Stimulated activated CD4-positive, alpha-beta T cell treated with anti-CD3 and anti-CD28 coated beads, Interleukin-2, amount 100 ng/mL, for 48 hours (primary cell): Measurements from ENCODE around the gene ARHGAP22.

Experiments used
- DNase-seq, 2 donors: peaks; one replicate each; pipeline ENCODE4 v3.0.0-alpha.2; 2020

Gene ARHGAP22

GRCh38 chr10:48549236-48549635, 55.6 kb downstream of the ARHGAP22 start:
- no peak for DNase-seq

- no peak for DNase-seq
Observed at GRCh38 chr10:48548531-48549135, 56.2 kb downstream of the ARHGAP22 start.

- DNase-seq, result no peak
Observed at GRCh38 chr10:48547981-48548380, 56.9 kb downstream of the ARHGAP22 start.

DNA sequence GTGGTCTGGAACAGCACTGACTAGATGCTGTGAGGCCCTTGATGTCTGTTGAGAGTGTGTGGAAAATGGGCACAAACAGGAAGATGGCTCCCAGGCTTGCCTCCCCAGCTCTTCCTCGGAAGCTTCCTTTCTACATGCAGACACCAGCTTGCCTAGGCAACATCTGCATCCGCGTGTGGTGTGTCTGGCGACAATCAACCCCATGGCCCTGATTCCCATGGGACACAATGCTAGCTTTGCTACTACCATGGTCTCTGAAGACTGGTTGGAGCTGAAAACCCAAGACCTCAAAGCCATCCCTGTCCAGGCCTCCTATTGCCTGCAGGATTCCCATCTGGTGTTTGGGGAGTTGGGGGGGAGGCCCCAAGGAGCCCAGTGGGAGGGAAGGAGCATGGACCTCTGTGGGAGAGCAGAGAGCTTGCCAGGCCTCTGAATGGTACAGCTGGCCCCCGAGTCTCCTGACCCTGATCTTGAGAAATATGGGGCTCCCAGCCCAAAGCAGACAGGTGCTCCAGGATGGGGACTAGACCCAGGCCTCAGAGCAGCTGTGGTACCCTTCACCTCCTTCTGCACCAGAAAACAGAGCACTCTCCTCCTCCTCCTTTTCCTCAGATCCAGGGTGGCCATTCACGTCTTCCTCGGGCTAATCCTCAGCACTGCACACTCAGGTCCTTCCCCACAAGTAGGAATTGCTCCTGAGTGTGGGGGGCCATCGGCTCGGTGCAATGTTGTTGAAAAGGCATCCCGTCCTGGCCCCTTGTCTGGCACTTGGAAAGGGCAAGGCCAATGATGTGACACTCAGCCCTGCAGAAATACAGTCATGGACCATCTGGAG, 57.6 kb downstream of the ARHGAP22 start:
- no peak for DNase-seq

DNA sequence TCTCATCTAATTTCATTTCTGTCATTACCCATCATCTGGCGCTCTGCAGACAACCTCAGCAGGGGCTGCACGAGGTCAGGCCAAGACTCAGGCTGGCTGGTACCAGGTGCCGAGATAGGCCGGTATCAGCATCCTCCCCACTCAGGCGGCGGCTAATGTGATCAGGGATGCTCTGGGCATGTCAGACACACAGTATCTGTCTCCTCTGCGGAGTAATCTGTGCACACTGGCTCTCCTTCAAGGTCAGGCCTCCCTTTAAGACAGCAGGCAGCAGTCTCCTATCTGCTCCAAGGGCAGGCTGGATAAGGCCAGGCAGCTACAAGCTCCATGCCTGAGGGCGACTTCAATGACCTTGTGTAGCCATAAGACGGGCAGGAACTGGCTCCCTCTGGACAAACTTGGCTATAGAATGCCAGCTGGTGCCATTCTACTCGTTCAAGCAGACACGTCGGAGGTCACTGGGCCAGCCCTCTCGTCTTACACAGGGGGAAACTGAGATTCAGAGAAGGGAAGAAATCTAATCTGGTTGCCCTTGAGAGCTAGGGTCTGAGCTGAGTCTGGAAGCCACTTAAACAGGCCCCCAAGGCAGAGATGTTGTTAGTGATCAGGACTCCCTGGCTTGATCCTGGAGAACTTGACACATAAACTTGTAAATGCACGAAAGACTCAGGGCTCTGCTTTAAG, 59.3 kb downstream of the ARHGAP22 start:
- DNase-seq, result no peak

GRCh38 chr10:48543182-48543844, 61.6 kb downstream of the ARHGAP22 start:
- DNase-seq, result no peak

DNA sequence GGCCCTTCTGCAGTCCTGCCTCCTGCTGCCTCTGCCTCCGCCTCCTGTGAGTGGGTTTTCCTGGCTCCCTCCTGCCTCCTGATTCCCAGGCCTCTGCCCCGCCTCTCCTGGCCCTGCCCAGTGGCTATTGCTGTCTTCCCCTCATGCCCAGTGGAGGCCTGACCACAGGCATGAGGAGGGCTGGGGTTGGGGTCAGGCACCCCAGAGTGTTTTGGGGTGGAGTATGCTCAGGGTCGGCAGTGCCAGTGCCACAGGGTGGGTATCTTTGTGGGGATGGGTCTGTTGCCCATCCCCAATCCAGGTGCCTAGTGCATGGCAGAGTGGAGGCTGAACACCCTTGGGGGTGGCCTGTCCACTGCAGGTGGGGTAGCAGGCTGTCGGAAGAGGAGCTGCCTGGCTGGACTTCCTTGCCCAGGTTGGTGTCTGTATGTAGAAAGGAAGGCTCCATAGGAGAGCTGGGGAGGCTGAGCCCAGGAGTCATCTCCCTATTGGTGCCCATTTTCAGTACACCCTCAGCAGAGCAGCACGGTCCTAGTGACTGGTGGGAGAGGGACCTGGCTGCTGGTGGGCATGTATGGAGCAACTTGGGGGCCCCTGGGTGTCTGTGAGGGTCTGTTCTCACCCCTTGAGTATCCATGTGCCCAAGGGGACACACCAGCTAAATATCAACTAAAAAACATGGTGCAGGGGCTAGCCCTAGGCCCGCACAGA, 62.2 kb downstream of the ARHGAP22 start:
- DNase-seq, result no peak

DNA sequence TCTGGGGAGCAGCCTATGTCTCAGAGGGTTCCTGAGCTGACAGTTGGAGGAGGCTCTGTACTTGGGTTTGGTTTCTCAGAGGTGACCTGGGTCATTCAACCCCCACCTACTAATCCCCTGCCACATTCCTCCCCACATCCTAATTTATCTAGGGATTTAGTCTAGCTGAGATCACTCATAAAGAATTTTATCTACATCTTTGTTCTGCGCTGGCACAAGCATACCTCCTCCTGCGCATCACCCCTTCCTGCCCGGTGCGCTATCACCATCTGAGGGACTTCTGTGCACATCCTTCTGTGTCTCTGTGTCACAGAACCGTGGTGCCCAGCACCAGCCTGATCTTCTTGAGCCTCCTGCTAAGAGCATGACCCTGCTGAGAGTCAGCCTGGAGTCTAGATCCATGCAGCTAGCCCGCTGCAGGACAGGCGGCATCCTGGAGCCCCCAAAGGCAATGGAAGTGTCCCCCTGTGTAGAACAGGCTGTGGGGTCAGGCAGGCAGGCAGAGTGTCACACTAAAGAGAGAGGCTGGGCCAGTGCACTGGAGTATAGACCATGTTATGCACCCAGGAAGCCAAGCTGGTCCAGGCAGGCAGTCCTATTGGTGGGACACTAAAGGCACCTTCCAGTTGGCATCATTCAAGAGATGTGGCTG, 63.6 kb downstream of the ARHGAP22 start:
- no peak for DNase-seq

GRCh38 chr10:48538611-48539010, 66.3 kb downstream of the ARHGAP22 start:
- no peak for DNase-seq

DNA sequence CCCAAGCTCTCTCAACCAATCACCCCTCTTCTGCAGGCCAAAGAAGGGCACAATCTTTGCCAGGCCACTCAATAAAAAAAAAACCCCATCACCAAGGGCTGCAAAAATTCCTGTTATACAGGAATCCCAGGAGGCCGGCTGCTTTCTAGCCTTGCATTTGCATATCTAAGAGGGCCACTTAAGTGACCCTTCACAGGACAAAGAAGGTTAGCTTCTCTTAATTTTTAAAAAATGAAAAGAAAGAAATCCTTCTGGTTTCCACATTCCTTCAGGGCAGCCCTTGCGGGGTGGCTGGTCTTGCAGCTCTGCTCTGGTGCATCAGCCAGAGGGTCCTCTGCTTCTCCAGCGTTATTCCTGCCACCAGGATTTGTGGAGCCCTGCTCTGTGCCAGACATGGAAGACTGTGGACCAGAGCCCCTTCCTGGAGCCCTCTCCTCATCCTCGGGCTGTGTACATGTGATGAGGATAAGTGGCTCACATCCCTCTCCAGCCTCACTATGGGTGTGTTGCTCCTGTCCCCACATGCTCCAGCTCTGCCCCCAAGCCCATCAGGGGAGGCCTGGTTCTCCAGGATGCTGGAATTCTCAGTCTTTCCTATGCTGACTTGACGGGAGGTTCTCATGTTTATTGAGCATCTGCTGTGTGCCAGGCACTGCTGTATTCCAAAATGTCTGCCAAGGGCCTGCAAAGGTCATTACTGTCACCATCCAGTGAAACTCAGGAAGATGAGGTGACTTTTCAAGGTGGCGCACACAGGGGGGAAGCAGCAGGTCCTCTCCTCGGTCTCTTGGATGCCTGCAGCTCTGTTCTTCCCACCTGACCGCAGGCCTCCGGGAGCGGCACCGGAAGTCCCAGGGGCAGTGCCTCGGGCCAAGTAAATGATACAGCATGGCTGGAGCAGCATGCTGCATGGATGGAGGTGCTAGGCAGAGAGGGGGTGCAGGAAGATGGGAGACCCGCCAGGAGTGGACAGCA, 67.7 kb downstream of the ARHGAP22 start:
- DNase-seq, result no peak

DNA sequence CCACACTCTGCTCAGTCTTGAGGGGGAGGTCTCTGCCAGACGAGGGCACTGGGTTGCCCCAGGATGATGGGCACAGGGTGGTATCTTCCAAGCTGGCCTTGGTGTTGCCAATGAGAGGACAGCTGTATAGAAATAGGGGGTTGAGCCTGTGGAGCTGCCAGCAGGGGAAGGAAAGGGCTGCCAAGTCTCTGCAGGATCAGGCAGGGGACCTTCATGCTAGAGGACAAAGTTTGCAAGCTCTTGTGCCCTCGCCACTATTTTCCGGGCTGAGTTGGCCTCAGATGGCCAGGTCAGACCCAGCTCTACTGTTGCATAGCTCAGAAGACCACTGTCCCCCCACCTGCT, 68.7 kb downstream of the ARHGAP22 start:
- no peak for DNase-seq

- DNase-seq, result no peak
Observed at GRCh38 chr10:48535416-48536155, 69.3 kb downstream of the ARHGAP22 start.

GRCh38 chr10:48533951-48534720, 70.7 kb downstream of the ARHGAP22 start:
- DNase-seq, result no peak

DNA sequence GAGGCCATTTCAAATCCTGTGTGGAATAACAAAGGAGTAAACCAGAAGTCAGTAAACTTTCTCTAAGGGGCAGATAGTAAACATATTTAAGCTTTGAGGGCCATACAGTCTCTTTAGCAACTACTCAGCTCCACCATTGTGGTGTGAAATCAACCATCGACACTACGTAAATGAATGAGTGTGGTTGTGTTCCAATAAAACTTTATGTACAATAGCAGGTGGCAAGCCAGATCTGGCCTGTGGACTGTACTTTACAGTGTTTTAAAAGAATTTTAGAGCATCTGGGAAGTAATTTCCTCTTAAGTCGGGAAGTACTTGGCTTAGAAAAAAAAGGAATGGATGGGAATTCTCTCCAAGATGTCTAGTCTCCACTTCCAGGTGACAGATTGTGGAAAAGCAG, 71.3 kb downstream of the ARHGAP22 start:
- no peak for DNase-seq

GRCh38 chr10:48531486-48531885, 73.4 kb downstream of the ARHGAP22 start:
- no peak for DNase-seq

- DNase-seq, result no peak
Observed at GRCh38 chr10:48529331-48529730, 75.5 kb downstream of the ARHGAP22 start.

GRCh38 chr10:48527756-48528155, 77.1 kb downstream of the ARHGAP22 start:
- no peak for DNase-seq

DNA sequence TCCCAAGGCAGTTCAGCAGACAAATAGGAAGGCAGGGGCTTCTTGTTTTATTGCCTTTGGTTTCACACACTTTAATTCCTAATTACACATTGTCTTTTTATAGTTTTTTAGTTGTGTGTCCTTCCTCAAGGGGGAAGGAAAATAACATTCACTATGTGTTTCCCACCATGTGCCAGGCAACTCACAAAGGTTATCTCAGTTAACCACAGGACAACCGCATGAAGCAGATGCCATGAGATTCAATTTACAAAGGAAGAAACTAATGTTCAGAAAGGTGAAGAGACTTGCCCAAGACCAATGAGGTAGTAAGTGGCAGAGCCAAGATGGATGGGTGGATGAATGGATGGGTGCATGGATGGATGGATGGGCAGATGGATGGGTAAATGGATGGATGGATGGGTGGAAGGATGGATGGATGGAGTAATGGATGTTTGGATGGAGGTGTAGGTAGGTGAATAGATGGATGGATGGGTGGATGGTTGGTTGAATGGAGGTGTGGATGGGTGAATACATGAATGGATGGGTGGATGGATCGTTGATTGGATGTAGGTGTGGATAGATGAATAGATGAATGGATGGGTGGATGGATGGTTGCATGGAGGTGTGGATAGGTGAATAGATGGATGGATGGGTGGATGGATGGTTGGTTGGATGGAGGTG, 77.9 kb downstream of the ARHGAP22 start:
- DNase-seq, result no peak
